Measurements from ENCODE around the gene USP6NL. TPM values are rescaled to one million over a fixed set of nuclear protein-coding genes. Genes with fewer than 3 reads are reported as not detected.

USP6NL gene
- total and polyA plus RNA-seq, 9 of the 15 experiments (the other 6 are each of a cell fraction or from before 2014, with no cell fraction given) = 3.2 to 26.6 (median 19.8) TPM

DNA sequence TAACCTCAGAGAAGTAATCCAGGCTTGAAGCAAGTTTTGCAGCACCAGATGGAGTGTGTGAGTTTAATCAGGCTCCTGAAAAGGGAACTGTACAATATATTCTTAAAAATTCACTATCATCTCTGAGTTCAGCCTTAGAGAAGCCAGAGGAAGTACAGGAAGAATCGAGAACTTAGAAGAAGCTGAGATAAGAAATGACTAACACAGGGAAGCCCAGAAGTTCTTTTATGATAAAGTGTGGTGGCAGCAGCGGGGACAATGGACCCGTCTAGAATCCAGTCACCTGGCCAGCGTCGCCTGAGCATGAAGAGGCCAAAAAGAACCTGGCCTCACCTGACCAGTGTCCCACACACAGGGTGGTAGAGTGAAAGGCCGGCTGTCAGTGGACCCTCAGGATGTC lies 161.0 kb downstream of the USP6NL start (continued):
- TF ChIP-seq, protein P1, sequence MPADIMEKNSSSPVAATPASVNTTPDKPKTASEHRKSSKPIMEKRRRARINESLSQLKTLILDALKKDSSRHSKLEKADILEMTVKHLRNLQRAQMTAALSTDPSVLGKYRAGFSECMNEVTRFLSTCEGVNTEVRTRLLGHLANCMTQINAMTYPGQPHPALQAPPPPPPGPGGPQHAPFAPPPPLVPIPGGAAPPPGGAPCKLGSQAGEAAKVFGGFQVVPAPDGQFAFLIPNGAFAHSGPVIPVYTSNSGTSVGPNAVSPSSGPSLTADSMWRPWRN (IDR thresholded peaks at IDR 0.05; ENCODE audit: low read depth) = no peak
- peak; percentile 38; the same call in 1 of the 2 replicates for TF ChIP-seq POLR2AphosphoS5 (IDR thresholded peaks at IDR 0.05; ENCODE audit: control insufficient read depth, insufficient read depth, low read depth, low read length)
- no peak for TF ChIP-seq MED1 (CRISPR knock-in tag; IDR thresholded peaks at IDR 0.05; ENCODE audit: borderline replicate concordance)
- no peak for TF ChIP-seq ZNF232 (CRISPR knock-in tag; IDR thresholded peaks at IDR 0.05)
- no peak for TF ChIP-seq OTX1 (CRISPR knock-in tag; IDR thresholded peaks at IDR 0.05)
- TF ChIP-seq GTF2E2 (tag; IDR thresholded peaks at IDR 0.05) = 0 out of 2 replicates have a peak, but pooled peaks have one; percentile 35
- TF ChIP-seq CBFA2T3 (IDR thresholded peaks at IDR 0.05) = peak; percentile 87
- no peak for TF ChIP-seq MEF2D (tag; conservative IDR thresholded peaks at IDR 0.05; ENCODE audit: low read depth)
- peak; percentile 83 for TF ChIP-seq ZEB2 (IDR thresholded peaks at IDR 0.05)
- peak; percentile 46; the same call in 1 of the 2 replicates for TF ChIP-seq FOXM1 (IDR thresholded peaks at IDR 0.05; ENCODE audit: low read depth)
- no peak for TF ChIP-seq FOXM1 (CRISPR knock-in tag; IDR thresholded peaks at IDR 0.05; ENCODE audit: low read depth)
- TF ChIP-seq, protein P2, sequence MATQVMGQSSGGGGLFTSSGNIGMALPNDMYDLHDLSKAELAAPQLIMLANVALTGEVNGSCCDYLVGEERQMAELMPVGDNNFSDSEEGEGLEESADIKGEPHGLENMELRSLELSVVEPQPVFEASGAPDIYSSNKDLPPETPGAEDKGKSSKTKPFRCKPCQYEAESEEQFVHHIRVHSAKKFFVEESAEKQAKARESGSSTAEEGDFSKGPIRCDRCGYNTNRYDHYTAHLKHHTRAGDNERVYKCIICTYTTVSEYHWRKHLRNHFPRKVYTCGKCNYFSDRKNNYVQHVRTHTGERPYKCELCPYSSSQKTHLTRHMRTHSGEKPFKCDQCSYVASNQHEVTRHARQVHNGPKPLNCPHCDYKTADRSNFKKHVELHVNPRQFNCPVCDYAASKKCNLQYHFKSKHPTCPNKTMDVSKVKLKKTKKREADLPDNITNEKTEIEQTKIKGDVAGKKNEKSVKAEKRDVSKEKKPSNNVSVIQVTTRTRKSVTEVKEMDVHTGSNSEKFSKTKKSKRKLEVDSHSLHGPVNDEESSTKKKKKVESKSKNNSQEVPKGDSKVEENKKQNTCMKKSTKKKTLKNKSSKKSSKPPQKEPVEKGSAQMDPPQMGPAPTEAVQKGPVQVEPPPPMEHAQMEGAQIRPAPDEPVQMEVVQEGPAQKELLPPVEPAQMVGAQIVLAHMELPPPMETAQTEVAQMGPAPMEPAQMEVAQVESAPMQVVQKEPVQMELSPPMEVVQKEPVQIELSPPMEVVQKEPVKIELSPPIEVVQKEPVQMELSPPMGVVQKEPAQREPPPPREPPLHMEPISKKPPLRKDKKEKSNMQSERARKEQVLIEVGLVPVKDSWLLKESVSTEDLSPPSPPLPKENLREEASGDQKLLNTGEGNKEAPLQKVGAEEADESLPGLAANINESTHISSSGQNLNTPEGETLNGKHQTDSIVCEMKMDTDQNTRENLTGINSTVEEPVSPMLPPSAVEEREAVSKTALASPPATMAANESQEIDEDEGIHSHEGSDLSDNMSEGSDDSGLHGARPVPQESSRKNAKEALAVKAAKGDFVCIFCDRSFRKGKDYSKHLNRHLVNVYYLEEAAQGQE (IDR thresholded peaks at IDR 0.05; ENCODE audit: borderline replicate concordance) = 0 out of 2 replicates have a peak, but pooled peaks have one; percentile 4
- TF ChIP-seq, protein P2 (CRISPR knock-in tag; IDR thresholded peaks at IDR 0.05; ENCODE audit: low read depth) = no peak
- no peak for TF ChIP-seq SRSF3 (IDR thresholded peaks at IDR 0.05; ENCODE audit: insufficient read depth, low read length)
- no peak for TF ChIP-seq MEIS2 (IDR thresholded peaks at IDR 0.05; ENCODE audit: partially characterized antibody)
- TF ChIP-seq JUNB (CRISPR knock-in tag; conservative IDR thresholded peaks at IDR 0.05) = no peak
- TF ChIP-seq GATAD2A (IDR thresholded peaks at IDR 0.05) = no peak
- no peak for TF ChIP-seq ZNF224 (CRISPR knock-in tag; IDR thresholded peaks at IDR 0.05)
- no peak for TF ChIP-seq POLR3A (IDR thresholded peaks at IDR 0.05; ENCODE audit: borderline replicate concordance, extremely low read depth, insufficient read depth, insufficient read length)
- TF ChIP-seq, protein P3, sequence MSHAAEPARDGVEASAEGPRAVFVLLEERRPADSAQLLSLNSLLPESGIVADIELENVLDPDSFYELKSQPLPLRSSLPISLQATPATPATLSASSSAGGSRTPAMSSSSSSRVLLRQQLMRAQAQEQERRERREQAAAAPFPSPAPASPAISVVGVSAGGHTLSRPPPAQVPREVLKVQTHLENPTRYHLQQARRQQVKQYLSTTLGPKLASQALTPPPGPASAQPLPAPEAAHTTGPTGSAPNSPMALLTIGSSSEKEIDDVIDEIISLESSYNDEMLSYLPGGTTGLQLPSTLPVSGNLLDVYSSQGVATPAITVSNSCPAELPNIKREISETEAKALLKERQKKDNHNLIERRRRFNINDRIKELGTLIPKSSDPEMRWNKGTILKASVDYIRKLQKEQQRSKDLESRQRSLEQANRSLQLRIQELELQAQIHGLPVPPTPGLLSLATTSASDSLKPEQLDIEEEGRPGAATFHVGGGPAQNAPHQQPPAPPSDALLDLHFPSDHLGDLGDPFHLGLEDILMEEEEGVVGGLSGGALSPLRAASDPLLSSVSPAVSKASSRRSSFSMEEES (CRISPR knock-in tag; IDR thresholded peaks at IDR 0.05) = no peak
- TF ChIP-seq, protein P4, sequence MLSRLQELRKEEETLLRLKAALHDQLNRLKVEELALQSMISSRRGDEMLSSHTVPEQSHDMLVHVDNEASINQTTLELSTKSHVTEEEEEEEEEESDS (CRISPR knock-in tag; IDR thresholded peaks at IDR 0.05) = no peak
